ENCODE results near the gene ULBP2.
"Not testable (repeated sequence)": the region's sequence is repeated elsewhere in the genome, so short reads cannot be mapped to it uniquely, and the experiment has no call there.

The ULBP2 gene

GRCh38 chr6:149958124-149958523 lies 16.3 kb downstream of the ULBP2 start:
- H3K9ac ChIP-seq (ENCODE audit: insufficient read length, low read depth); H3K36me3 ChIP-seq (ENCODE audit: insufficient read depth, insufficient read length, low read length); H3K4me1 ChIP-seq (ENCODE audit: insufficient read depth, insufficient read length); H3K4me3 ChIP-seq (ENCODE audit: insufficient read length, low read depth); DNase-seq (ENCODE audit: low read depth, low spot score); H3K9me3 ChIP-seq (ENCODE audit: insufficient read depth, low read length): not testable (repeated sequence)
- H3K27me3 ChIP-seq (ENCODE audit: insufficient read depth, insufficient read length) = peaks cover 74% of the 10 kb centered on the region

- H3K27me3 ChIP-seq (ENCODE audit: insufficient read depth, insufficient read length) = peaks cover 75% of the 10 kb centered on the region
- H3K4me3 ChIP-seq (ENCODE audit: insufficient read length, low read depth); H3K36me3 ChIP-seq (ENCODE audit: insufficient read depth, insufficient read length, low read length); DNase-seq (ENCODE audit: low read depth, low spot score); H3K9me3 ChIP-seq (ENCODE audit: insufficient read depth, low read length); H3K4me1 ChIP-seq (ENCODE audit: insufficient read depth, insufficient read length); H3K9ac ChIP-seq (ENCODE audit: insufficient read length, low read depth): not testable (repeated sequence)
Measured at GRCh38 chr6:149959806-149960205, 18.0 kb downstream of the ULBP2 start.

- no peaks in the 10 kb centered on the region for H3K9me3 ChIP-seq (ENCODE audit: insufficient read depth, low read length)
- H3K36me3 ChIP-seq (ENCODE audit: insufficient read depth, insufficient read length, low read length) = no peaks in the 10 kb centered on the region
- TF ChIP-seq ZNF274 (IDR thresholded peaks at IDR 0.05; ENCODE audit: low read depth, low read length) = no peak
- no peak for TF ChIP-seq SUZ12 (IDR thresholded peaks at IDR 0.05; ENCODE audit: extremely low read depth, insufficient read depth, insufficient read length)
- no peak for TF ChIP-seq YY1 (IDR thresholded peaks at IDR 0.05; ENCODE audit: insufficient read depth, insufficient read length)
- peaks cover 75% of the 10 kb centered on the region for H3K27me3 ChIP-seq (ENCODE audit: insufficient read depth, insufficient read length)
- H3K9ac ChIP-seq (ENCODE audit: insufficient read length, low read depth) = no peak overlapping the region
- DNase-seq (ENCODE audit: low read depth, low spot score) = no peak
- H3K4me1 ChIP-seq (ENCODE audit: insufficient read depth, insufficient read length) = peaks cover 2% of the 10 kb centered on the region
- no peak overlapping the region for H3K4me3 ChIP-seq (ENCODE audit: insufficient read length, low read depth)
Measured at GRCh38 chr6:149960488-149960887, 18.7 kb downstream of the ULBP2 start.

- H3K9ac ChIP-seq (ENCODE audit: insufficient read length, low read depth) = no peak overlapping the region
- peaks cover 2% of the 10 kb centered on the region for H3K4me1 ChIP-seq (ENCODE audit: insufficient read depth, insufficient read length)
- H3K27me3 ChIP-seq (ENCODE audit: insufficient read depth, insufficient read length) = peaks cover 76% of the 10 kb centered on the region
- H3K36me3 ChIP-seq (ENCODE audit: insufficient read depth, insufficient read length, low read length) = no peaks in the 10 kb centered on the region
- no peak overlapping the region for H3K4me3 ChIP-seq (ENCODE audit: insufficient read length, low read depth)
- no peak for DNase-seq (ENCODE audit: low read depth, low spot score)
- no peaks in the 10 kb centered on the region for H3K9me3 ChIP-seq (ENCODE audit: insufficient read depth, low read length)
- no peak for TF ChIP-seq YY1 (IDR thresholded peaks at IDR 0.05; ENCODE audit: insufficient read depth, insufficient read length)
- no peak for TF ChIP-seq SUZ12 (IDR thresholded peaks at IDR 0.05; ENCODE audit: extremely low read depth, insufficient read depth, insufficient read length)
- TF ChIP-seq ZNF274 (IDR thresholded peaks at IDR 0.05; ENCODE audit: low read depth, low read length) = no peak
Measured at GRCh38 chr6:149961728-149962425, 20.1 kb downstream of the ULBP2 start.

- TF ChIP-seq SUZ12 (IDR thresholded peaks at IDR 0.05; ENCODE audit: extremely low read depth, insufficient read depth, insufficient read length) (no peak), ZNF274 (IDR thresholded peaks at IDR 0.05; ENCODE audit: low read depth, low read length) (no peak), YY1 (IDR thresholded peaks at IDR 0.05; ENCODE audit: insufficient read depth, insufficient read length) (no peak)
- Histone ChIP-seq H3K9me3 (ENCODE audit: insufficient read depth, low read length) (no peaks in the 10 kb centered on the region), H3K4me1 (ENCODE audit: insufficient read depth, insufficient read length) (peaks cover 2% of the 10 kb centered on the region), H3K9ac (ENCODE audit: insufficient read length, low read depth) (peak overlapping the region; percentile 32), H3K4me3 (ENCODE audit: insufficient read length, low read depth) (peak overlapping the region; percentile 61), H3K27me3 (ENCODE audit: insufficient read depth, insufficient read length) (peaks cover 79% of the 10 kb centered on the region), H3K36me3 (ENCODE audit: insufficient read depth, insufficient read length, low read length) (no peaks in the 10 kb centered on the region)
- no peak for DNase-seq (ENCODE audit: low read depth, low spot score)
Measured at GRCh38 chr6:149962461-149963211, 20.8 kb downstream of the ULBP2 start.

GRCh38 chr6:149963212-149963461 lies 21.3 kb downstream of the ULBP2 start:
- H3K27me3 ChIP-seq (ENCODE audit: insufficient read depth, insufficient read length) = peaks cover 79% of the 10 kb centered on the region
- no peak overlapping the region for H3K9ac ChIP-seq (ENCODE audit: insufficient read length, low read depth)
- no peak for TF ChIP-seq ZNF274 (IDR thresholded peaks at IDR 0.05; ENCODE audit: low read depth, low read length)
- no peak for TF ChIP-seq YY1 (IDR thresholded peaks at IDR 0.05; ENCODE audit: insufficient read depth, insufficient read length)
- no peak for TF ChIP-seq SUZ12 (IDR thresholded peaks at IDR 0.05; ENCODE audit: extremely low read depth, insufficient read depth, insufficient read length)
- H3K4me3 ChIP-seq (ENCODE audit: insufficient read length, low read depth) = peak overlapping the region; percentile 61
- no peak for DNase-seq (ENCODE audit: low read depth, low spot score)
- no peaks in the 10 kb centered on the region for H3K36me3 ChIP-seq (ENCODE audit: insufficient read depth, insufficient read length, low read length)
- no peaks in the 10 kb centered on the region for H3K9me3 ChIP-seq (ENCODE audit: insufficient read depth, low read length)
- peaks cover 2% of the 10 kb centered on the region for H3K4me1 ChIP-seq (ENCODE audit: insufficient read depth, insufficient read length)

GRCh38 chr6:149963462-149964307 lies 21.9 kb downstream of the ULBP2 start, which contains the start of gene ULBP1:
TSS of gene ULBP1 (plus strand) at chr6:149963943. CDS start at chr6:149964050, 107 bp downstream.
- DNase-seq (ENCODE audit: low read depth, low spot score) = peak; percentile 50
- TF ChIP-seq YY1 (IDR thresholded peaks at IDR 0.05; ENCODE audit: insufficient read depth, insufficient read length) (no peak), ZNF274 (IDR thresholded peaks at IDR 0.05; ENCODE audit: low read depth, low read length) (no peak), SUZ12 (IDR thresholded peaks at IDR 0.05; ENCODE audit: extremely low read depth, insufficient read depth, insufficient read length) (no peak)
- Histone ChIP-seq H3K4me3 (ENCODE audit: insufficient read length, low read depth) (peak within 1 kb of the TSS; percentile 61), H3K4me1 (ENCODE audit: insufficient read depth, insufficient read length) (peaks cover 2% of the 10 kb centered on the region), H3K9ac (ENCODE audit: insufficient read length, low read depth) (peak within 1 kb of the TSS; percentile 67), H3K9me3 (ENCODE audit: insufficient read depth, low read length) (no peaks in the 10 kb centered on the region), H3K36me3 (ENCODE audit: insufficient read depth, insufficient read length, low read length) (no peaks in the 10 kb centered on the region), H3K27me3 (ENCODE audit: insufficient read depth, insufficient read length) (peaks cover 82% of the 10 kb centered on the region)

Data from NT2/D1 (cell line).